ENCODE measurements around the gene EDEM3. TPM values are rescaled to one million over a fixed set of nuclear protein-coding genes. Genes with fewer than 3 reads are reported as not detected.
"Not testable (repeated sequence)": the region's sequence is repeated elsewhere in the genome, so short reads cannot be mapped to it uniquely, and the experiment has no call there.

Gene EDEM3
- total RNA-seq, 1 donor from 2014 or later = 29.9 TPM

- H3K36me3 Mint-ChIP-seq = no peaks in the 10 kb centered on the region
- no peak for DNase-seq (ENCODE audit: extremely low spot score, unreplicated experiment)
- no peak for TF ChIP-seq CTCF (conservative IDR thresholded peaks at IDR 0.05)
- H3K27me3 Mint-ChIP-seq = peaks cover 7% of the 10 kb centered on the region
- H3K27ac Mint-ChIP-seq = no peak overlapping the region
- H3K4me3 Mint-ChIP-seq = no peak overlapping the region
- peaks cover 14% of the 10 kb centered on the region for H3K4me1 Mint-ChIP-seq (ENCODE audit: unreplicated experiment)
- peaks cover 5% of the 10 kb centered on the region for H3K9me3 Mint-ChIP-seq
Measured at GRCh38 chr1:184790642-184791549, 36.2 kb upstream of the EDEM3 start.

GRCh38 chr1:184789884-184790283, 35.2 kb upstream of the EDEM3 start:
- H3K27ac Mint-ChIP-seq = no peak overlapping the region
- peaks cover 3% of the 10 kb centered on the region for H3K27me3 Mint-ChIP-seq
- no peak for TF ChIP-seq CTCF (conservative IDR thresholded peaks at IDR 0.05)

DNA sequence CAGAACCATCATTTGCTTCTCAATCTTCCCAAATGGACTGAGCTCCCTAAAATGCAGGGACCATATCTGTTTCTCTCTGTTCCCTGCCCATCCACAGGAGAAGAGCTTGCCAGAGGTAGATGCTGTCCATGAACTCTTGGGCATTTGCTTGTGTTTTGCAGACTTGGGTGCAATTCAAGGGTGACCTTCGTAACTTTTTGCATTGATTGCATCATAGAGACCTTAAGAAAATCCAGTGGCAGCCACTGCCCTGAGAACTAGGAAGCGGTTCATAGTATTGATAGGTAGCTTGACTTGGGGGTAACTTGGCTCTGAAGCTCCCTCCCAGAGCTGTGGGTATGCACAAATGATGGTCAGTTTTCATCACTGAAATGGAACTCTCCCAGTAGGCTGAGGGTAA, 34.3 kb upstream of the EDEM3 start:
- no peak for TF ChIP-seq CTCF (conservative IDR thresholded peaks at IDR 0.05)

More at GRCh38 chr1:184789884-184790283, 35.2 kb upstream of the EDEM3 start:
- no peak for DNase-seq (ENCODE audit: extremely low spot score, unreplicated experiment)
- Mint-ChIP-seq H3K36me3 (no peaks in the 10 kb centered on the region), H3K4me1 (ENCODE audit: unreplicated experiment) (peaks cover 14% of the 10 kb centered on the region), H3K9me3 (peaks cover 7% of the 10 kb centered on the region), H3K4me3 (no peak overlapping the region)

DNA sequence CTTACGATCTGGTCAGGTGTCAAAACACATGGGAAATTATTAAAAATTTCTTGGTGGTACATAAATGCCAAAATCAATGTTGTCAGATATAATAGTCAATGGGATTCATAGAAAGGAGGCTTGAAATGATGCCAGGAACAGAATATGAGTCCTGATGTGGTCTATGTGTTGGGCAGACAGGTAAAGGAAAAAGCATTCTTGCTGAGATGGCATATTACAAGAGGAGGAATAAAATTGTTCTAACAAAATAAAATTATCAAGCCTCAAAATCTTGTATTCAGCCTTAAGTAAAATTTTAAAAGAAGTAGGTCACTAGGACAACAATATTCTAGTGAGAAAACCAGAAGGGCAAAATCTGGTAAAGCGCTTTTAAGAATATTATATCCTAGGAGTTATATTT, 30.9 kb upstream of the EDEM3 start:
- Mint-ChIP-seq H3K4me3 (no peak overlapping the region), H3K4me1 (ENCODE audit: unreplicated experiment) (no peaks in the 10 kb centered on the region), H3K27ac (no peak overlapping the region), H3K36me3 (no peaks in the 10 kb centered on the region), H3K27me3 (peaks cover 3% of the 10 kb centered on the region), H3K9me3 (peaks cover 9% of the 10 kb centered on the region)
- no peak for TF ChIP-seq CTCF (conservative IDR thresholded peaks at IDR 0.05)
- no peak for DNase-seq (ENCODE audit: extremely low spot score, unreplicated experiment)

More for the DNA sequence above, 34.3 kb upstream of the EDEM3 start:
- Mint-ChIP-seq H3K4me3 (no peak overlapping the region), H3K9me3 (peaks cover 9% of the 10 kb centered on the region), H3K36me3 (no peaks in the 10 kb centered on the region), H3K27ac (no peak overlapping the region), H3K4me1 (ENCODE audit: unreplicated experiment) (peaks cover 14% of the 10 kb centered on the region), H3K27me3 (peaks cover 3% of the 10 kb centered on the region)
- DNase-seq (ENCODE audit: extremely low spot score, unreplicated experiment) = no peak

GRCh38 chr1:184783723-184784122, 29.1 kb upstream of the EDEM3 start:
- H3K27ac Mint-ChIP-seq; H3K27me3 Mint-ChIP-seq; H3K4me1 Mint-ChIP-seq (ENCODE audit: unreplicated experiment); DNase-seq (ENCODE audit: extremely low spot score, unreplicated experiment); H3K4me3 Mint-ChIP-seq; H3K9me3 Mint-ChIP-seq; H3K36me3 Mint-ChIP-seq: not testable (repeated sequence)

GRCh38 chr1:184781941-184782340, 27.3 kb upstream of the EDEM3 start:
- Mint-ChIP-seq H3K4me3 (no peak overlapping the region), H3K4me1 (ENCODE audit: unreplicated experiment) (no peaks in the 10 kb centered on the region), H3K27me3 (no peaks in the 10 kb centered on the region), H3K9me3 (peaks cover 7% of the 10 kb centered on the region), H3K27ac (no peak overlapping the region), H3K36me3 (no peaks in the 10 kb centered on the region)
- no peak for DNase-seq (ENCODE audit: extremely low spot score, unreplicated experiment)
- no peak for TF ChIP-seq CTCF (conservative IDR thresholded peaks at IDR 0.05)
